ENCODE results near the gene KIAA0513.

- no peak for TF ChIP-seq EZH2 (IDR thresholded peaks at IDR 0.05; ENCODE audit: insufficient read depth, poor library complexity, severe bottlenecking)
- no peak for TF ChIP-seq EZH2phosphoT487 (IDR thresholded peaks at IDR 0.05; ENCODE audit: insufficient read depth, low read depth)
Measured at GRCh38 chr16:85061566-85061965, 34.0 kb downstream of the KIAA0513 start.

Data from GM23248 (cell line).